HG02763 (cell line): ENCODE data around the gene NADK2.

ENCODE experiments used
- ATAC-seq: cut with Tn5 transposase; IDR thresholded peaks from one replicate; pipeline ENCODE4 v1.9.1; 2021; ENCODE audit warnings: mild to moderate bottlenecking, moderate library complexity; ENCODE audit not compliant: unreplicated experiment

The NADK2 gene

GRCh38 chr5:36246036-36246800 lies 4.5 kb upstream of the NADK2 start:
- ATAC-seq = no peak

GRCh38 chr5:36244076-36244475 lies 2.4 kb upstream of the NADK2 start:
- no peak for ATAC-seq

- no peak for ATAC-seq
Observed at GRCh38 chr5:36243653-36244052, 1.9 kb upstream of the NADK2 start.

DNA sequence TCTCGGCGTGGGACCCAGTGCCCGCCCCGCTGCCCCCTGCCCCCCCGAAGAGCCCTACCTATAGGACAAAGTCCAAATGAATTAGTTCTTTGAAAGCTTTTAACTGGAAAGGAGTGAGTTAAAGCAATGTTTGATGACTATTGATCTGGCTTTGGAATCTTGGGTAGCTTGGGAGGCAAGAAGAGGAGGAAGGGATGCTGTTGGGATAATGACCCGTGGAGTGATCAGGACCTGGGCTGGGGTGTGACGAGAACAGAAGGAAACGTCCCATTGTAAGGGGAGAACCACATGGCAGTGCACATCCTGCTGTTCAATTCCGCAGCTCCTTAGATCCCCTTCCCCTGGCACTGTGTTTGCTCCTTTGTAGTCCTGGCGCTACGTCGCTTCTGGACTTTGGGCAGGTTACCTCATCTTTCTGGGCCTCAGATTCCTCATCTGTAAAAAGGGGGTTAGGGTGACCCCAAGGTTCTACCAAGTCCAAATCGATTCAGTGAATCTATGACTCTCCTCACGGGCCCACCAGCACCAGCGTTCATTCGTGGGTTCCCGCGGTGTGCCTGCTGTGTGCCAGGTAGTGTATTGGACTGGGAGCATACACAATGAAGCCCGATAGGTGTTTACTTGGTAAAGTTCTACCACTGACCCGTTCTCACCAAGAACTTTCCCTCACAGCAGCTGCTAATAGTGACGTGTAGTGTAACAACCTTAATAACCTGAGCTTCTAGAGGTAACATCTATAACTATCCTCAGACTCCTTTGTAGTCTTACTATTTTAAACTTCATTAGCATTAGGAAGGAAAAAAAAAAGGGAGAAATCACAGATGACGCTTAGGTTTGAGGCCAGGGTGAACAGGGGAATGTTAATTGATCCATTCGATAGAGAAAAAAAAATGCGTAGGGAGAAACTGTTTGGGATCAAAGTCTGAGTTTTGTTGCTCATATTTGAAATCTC lies 1.1 kb upstream of the NADK2 start:
- no peak for ATAC-seq

DNA sequence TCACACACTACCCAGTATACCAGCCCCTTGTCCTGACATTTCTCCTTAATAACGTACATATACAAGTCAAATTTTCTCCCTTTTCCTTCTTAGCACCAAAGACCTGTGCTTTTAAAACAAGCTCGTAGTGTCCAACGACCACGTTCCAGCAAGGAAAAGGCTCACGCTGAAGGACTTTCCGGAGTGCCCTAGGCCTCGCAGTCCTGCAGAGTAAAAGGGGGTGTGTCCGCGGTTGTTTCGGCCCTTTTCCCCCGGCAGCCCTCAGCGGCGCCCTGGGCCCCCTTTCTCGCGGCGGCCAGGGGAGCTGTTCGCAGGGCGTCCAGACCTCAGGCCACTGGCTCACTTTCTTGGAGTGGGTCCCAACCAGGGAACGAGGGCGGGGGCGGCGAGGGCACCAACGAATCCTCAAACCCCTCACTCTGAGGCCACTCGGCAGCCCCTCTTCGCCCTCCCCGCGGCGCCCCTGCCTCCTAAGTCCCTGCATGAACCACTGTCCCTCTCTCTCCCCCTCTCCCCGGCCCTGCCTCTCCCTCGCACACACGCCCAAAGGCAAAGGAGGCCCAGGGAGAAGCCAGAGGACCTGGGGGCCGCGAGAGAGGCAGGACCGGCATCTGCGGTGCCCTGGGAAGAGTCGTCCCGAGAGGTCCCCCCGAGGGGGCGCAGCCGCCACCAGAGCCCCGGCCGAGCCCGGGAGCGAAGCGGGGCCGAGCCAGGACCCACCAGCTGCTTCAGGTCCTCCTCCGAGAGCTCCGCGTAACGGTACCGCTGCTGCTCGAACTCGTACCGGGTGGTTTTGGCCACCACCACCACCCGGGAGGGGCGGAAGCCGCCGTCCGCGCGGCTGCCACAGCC lies 720 bp downstream of the NADK2 start:
- peak; percentile 21 for ATAC-seq

DNA sequence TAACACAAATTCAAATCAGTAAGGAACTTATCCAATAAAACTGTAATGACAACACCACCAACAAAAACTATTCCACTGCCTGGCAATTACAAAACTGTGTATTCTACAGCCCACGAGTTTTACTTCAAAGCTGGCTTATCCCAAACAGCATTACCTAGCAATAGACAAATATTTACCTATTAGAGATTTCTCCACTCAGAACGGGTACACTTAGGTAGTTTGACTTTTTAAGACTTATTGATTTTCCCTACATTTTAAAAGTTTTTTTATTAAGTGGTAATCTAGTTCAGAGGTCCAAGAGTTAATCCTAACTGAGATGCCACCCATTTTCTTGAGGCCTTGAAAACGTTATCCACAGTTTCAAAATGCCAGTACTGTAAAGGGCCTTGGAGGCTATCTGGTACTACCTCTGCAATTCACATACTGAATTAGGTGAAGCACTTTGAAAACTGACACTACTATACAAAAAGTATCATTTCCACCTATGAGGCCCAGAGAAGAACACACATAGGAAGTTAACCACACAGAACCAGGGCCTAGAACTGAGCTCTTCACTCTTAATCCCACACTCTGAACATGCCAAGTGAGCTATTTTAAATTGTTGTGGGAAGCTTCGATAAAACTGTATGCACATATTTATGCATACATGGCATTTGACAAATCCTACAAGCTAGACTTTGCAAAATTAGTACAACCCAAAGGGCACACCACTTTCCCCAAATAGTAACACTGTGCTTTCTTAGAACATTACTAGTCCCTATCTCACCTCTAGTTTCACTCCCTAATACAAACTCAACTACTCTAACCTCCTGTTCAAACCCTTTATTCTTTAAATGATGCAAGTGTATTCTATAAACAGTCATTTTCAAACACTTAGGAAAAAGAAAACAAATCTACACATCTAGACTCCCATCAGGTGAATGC lies 2.1 kb downstream of the NADK2 start:
- no peak for ATAC-seq

DNA sequence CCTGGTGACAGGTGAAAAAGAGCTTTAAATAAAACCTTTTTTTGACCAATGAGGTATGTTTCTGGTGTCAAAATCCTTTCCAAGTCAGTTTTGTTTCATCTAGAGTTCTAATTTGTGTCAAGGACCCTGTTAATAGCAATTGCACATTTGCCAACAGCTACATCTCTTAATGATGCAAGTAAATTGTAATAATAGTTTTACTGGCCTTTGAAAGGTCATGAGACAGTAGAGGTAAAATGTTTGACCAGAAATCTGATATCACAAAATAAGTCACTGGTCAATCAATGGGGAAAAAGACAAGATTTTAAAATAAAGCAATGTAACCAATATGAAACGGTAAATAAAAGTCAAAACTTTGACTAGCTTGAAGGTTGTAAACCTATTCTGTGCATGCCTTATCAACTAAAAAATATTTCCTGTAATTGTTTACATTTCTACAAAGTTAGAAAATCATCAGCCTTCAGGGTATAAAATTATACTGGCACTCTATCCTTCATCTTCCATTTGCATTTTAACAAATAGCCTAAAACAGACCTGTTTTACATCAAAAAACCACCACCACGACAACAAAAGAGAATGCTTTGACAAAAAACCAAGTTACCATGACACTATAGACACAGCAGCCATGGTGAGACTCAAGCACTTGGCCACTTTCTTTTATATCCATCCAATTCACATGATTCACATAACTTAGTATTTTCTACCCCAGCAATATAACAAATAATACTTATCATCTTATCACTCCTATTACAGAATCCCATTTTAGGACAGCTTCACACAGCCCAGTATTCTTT lies 3.0 kb downstream of the NADK2 start:
- ATAC-seq = no peak

- ATAC-seq = no peak
Observed at GRCh38 chr5:36237751-36238150, 4.0 kb downstream of the NADK2 start.

DNA sequence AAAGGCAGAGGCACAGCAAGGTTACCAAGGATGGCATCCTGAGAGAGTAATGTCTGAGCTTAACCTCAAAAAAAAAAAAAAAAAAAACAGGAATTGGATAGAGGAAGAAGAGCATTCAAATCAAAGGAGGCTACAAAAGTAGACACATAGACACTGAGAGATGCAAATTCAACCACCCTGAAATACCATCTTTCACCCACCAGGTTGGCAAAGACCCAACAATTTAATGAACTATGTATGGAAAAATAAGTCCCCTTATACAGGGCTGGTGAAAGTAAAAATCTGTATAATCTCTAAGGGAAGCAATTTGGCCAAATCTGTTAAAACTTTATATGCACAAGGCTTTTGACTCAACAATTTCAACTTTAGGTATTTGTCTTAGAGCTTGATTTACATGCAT lies 4.9 kb downstream of the NADK2 start:
- ATAC-seq = no peak

DNA sequence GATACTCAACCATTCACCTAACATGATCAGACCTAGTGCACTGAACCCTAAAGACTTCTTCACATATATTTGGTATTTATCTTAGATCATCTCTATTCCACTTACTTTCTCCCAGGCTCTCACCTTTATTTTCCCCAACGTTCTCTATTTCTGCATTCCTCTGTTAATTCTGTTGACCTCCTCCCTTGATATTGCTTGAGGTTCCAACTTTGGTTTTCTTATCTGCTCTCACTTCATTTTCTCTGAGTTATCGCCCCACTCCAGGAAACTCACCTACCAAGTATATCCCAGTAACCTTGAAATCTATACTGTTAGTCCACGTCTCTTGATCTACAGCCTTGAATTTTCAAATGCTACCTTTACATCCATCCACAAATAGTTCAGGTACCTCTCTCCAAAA lies 9.2 kb downstream of the NADK2 start:
- no peak for ATAC-seq

DNA sequence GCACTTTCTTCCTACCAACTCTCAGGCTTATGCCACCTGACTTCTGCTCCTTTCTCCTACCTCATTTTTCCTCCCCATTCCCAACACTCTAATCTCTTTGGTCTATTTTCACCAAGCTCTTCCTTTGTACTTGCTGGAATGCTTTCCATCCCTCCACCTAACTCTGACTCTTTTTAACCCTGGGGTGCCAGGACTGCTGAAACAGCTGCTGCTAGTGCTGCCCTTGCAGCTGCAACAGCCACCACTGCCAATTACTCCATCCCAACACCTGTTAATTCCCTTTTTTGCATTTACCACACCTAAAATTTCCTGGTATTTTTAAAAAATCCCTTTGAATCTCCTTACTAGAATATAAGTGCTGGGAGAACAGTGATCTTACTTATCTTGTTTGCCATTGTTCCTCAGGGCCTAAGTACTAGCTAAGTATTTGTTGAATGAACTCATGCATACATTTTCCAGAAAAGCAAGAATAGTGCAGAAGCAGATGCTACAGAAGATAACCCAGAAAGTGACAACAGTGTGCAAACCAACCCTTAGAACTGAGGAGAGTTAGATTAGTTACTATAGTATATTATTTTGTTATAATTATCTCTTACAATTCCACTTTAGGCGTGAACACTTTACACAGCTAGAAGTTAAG lies 11.5 kb downstream of the NADK2 start:
- ATAC-seq = no peak

DNA sequence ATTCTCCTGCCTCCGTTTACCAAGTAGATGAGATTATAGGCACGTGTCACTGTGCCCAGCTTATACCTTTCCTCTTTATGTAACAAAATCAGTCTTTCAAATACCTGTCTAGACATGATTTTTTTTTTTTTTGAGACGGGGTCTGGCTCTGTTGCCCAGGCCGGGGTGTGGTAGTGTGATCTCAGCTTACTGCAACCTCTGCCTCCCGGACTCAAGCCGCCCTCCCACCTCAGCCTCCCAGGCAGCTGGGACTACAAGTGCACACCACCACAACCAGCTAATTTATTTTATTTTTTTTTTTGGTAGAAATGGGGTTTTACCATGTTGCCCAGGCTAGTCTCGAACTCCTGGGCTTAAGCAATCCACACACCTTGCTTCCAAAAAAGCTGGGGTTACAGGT lies 13.2 kb downstream of the NADK2 start:
- no peak for ATAC-seq

- no peak for ATAC-seq
Observed at GRCh38 chr5:36227046-36227445, 14.7 kb downstream of the NADK2 start.

GRCh38 chr5:36222620-36223019 lies 19.1 kb downstream of the NADK2 start:
- no peak for ATAC-seq

DNA sequence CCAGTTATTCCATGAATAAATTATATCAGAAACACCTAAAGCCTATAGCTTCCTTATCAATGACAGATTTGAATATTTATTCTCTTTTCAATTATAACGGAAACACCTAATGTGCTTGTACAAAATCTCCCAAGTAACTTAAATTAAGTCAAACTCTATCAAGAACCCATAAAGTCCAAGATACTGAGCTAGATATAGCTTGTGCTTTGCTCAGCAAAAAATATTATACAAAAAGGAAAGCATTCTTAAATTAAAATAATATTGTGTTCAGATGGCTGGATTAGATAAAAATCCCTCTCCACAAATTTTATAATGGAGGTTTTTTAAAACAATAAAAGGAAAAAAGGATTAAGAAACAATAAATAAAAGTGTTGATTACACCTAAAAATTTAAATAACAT lies 23.7 kb downstream of the NADK2 start:
- no peak for ATAC-seq

- no peak for ATAC-seq
Observed at GRCh38 chr5:36217567-36217966, 24.2 kb downstream of the NADK2 start.

DNA sequence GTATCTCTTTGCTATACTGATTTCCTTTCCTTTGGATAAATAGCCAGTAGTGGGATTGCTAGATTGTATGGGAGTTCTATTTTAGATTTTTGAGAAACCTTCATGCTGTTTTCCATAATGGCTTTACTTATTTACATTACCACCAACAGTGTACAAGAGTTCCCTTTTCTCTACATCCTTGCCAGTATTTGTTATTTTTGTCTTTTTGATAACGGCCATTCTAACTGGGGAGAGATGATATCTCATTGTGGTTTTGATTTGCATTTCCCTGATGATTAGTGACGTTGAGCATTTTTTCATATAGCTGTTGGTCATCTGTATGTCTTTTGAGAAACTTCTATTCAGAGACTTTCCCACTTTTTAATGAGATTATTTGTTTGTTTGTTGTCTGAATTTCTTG lies 25.8 kb downstream of the NADK2 start:
- no peak for ATAC-seq

DNA sequence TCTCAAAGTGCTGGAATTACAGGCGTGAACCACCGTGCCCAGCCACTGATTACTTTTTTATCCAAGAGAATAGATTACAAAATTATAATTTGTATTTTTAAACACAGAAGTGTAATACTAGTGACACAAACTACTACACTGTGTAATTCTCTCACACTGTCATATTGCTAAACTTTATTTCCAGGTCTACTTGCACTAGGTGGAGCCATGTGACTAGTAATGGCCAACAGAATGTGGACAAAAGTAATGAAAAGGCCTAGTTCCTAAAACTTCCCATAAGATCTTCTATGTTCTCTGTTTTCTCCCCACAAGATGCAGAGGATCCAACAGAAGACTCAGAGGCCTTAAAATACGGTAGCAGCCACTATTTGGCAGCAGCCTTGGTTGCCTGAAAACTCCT lies 27.3 kb downstream of the NADK2 start:
- no peak for ATAC-seq

GRCh38 chr5:36209664-36210063 lies 32.1 kb downstream of the NADK2 start:
- ATAC-seq = no peak
